HG02623 (cell line): ENCODE data around the gene PCIF1.
"Not testable (repeated sequence)": the region's sequence is repeated elsewhere in the genome, so short reads cannot be mapped to it uniquely, and the experiment has no call there.

Experiments used
- ATAC-seq: cut with Tn5 transposase; IDR thresholded peaks from one replicate; pipeline ENCODE4 v1.9.1; 2021; ENCODE audit warnings: moderate library complexity; ENCODE audit not compliant: unreplicated experiment

PCIF1 gene

GRCh38 chr20:45988830-45989229 lies 54.3 kb downstream of the PCIF1 start:
- not testable (repeated sequence) for ATAC-seq

GRCh38 chr20:45991616-45992015 lies 57.1 kb downstream of the PCIF1 start:
- ATAC-seq: no peak

GRCh38 chr20:45993197-45993951 lies 58.9 kb downstream of the PCIF1 start:
- ATAC-seq: no peak

- ATAC-seq: no peak
Measured at GRCh38 chr20:45994761-45995493, 60.4 kb downstream of the PCIF1 start.

GRCh38 chr20:45995495-45996097 lies 61.1 kb downstream of the PCIF1 start:
- not testable (repeated sequence) for ATAC-seq

- ATAC-seq: no peak
Measured at GRCh38 chr20:45997187-45997586, 62.7 kb downstream of the PCIF1 start.
